Measurements from ENCODE around the gene CHCHD6.
"Not testable (repeated sequence)": the region's sequence is repeated elsewhere in the genome, so short reads cannot be mapped to it uniquely, and the experiment has no call there.

CHCHD6 gene

DNA sequence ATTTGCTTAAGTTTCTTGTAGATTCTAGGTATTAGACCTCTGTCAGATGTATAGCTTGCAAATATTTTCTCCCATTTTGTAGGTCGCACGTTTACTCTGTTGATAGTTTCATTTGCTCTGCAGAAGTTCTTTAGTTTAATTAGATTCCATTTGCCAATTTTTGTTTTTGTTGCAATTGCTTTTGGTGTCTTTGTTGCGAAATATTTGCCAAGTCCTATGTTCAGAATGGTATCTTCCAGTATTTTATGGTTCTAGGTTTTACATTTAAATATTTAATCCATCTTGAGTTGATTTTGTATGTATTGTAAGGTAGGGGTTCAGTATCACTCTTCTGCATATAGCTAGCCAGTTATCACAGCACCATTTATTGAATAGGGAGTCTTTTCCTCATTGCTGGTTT is 64.9 kb downstream of the CHCHD6 start:
- Mint-ChIP-seq H3K4me1 (ENCODE audit: low read depth) (no peaks in the 10 kb centered on the region), H3K36me3 (ENCODE audit: low read depth) (no peaks in the 10 kb centered on the region)
- intact Hi-C loops (cut with micrococcal nuclease), result no loop called here

DNA sequence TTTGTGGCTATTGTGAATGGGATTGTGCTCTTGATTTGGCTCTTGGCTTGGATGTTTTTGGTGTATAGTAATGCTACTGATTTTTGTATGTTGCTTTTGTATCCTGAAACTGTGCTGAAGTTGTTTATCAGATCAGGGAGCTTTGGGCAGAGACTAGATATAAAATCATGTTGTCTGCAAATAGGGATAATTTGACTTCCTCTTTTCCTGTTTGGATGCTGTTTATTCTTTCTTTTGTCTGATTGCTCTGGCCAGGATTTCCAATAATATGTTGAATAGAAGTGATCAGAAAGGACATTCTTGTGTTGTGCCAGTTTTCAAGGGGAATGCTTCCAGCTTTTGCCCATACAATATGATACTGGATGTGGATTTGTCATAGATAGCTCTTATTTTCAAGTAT is 66.1 kb downstream of the CHCHD6 start:
- no peak overlapping the region for H3K4me3 Mint-ChIP-seq
- H3K27me3 Mint-ChIP-seq, result no peaks in the 10 kb centered on the region
- H3K4me1 Mint-ChIP-seq (ENCODE audit: low read depth), result no peaks in the 10 kb centered on the region
- intact Hi-C loops (cut with micrococcal nuclease), result no loop called here
- H3K27ac Mint-ChIP-seq, result no peak overlapping the region
- H3K36me3 Mint-ChIP-seq (ENCODE audit: low read depth), result no peaks in the 10 kb centered on the region
- peaks cover 17% of the 10 kb centered on the region for H3K9me3 Mint-ChIP-seq

More for the DNA sequence above, 64.9 kb downstream of the CHCHD6 start:
- Mint-ChIP-seq H3K4me3 (no peak overlapping the region), H3K27me3 (no peaks in the 10 kb centered on the region), H3K9me3 (peaks cover 17% of the 10 kb centered on the region), H3K27ac (no peak overlapping the region)

GRCh38 chr3:126773167-126773566 is 69.1 kb downstream of the CHCHD6 start:
- H3K27me3 Mint-ChIP-seq, result peaks cover 2% of the 10 kb centered on the region
- H3K27ac Mint-ChIP-seq, result no peak overlapping the region
- intact Hi-C loops (cut with micrococcal nuclease), result no loop called here
- no peaks in the 10 kb centered on the region for H3K36me3 Mint-ChIP-seq (ENCODE audit: low read depth)
- no peaks in the 10 kb centered on the region for H3K4me1 Mint-ChIP-seq (ENCODE audit: low read depth)
- H3K4me3 Mint-ChIP-seq, result no peak overlapping the region
- peaks cover 17% of the 10 kb centered on the region for H3K9me3 Mint-ChIP-seq

- Mint-ChIP-seq H3K27me3 (peaks cover 2% of the 10 kb centered on the region), H3K4me1 (ENCODE audit: low read depth) (no peaks in the 10 kb centered on the region), H3K4me3 (no peak overlapping the region), H3K27ac (no peak overlapping the region), H3K36me3 (ENCODE audit: low read depth) (no peaks in the 10 kb centered on the region), H3K9me3 (peaks cover 17% of the 10 kb centered on the region)
- intact Hi-C loops (cut with micrococcal nuclease), result no loop called here
Observed at GRCh38 chr3:126773783-126774182, 69.7 kb downstream of the CHCHD6 start.

DNA sequence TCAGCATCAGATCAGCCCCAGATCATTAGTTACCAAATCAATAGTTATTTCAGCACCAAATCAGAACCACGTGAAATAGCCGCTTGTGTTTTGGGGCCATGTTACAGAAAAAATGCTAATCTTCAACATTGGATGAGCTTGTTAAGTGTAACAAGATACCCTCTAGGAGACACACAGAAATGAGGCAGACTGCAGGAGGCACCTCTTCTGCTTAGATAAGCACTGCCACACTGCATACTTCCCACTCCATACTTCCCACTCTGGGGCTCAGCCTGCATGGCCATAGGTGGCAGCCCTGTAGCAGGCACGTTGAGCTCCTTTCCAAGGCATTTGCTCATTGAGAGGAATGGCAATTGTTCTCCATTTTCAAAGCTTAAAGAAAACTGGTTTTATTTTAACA is 73.3 kb downstream of the CHCHD6 start:
- Mint-ChIP-seq H3K27me3 (peaks cover 2% of the 10 kb centered on the region), H3K4me3 (no peak overlapping the region), H3K9me3 (peaks cover 4% of the 10 kb centered on the region), H3K27ac (no peak overlapping the region), H3K4me1 (ENCODE audit: low read depth) (no peaks in the 10 kb centered on the region), H3K36me3 (ENCODE audit: low read depth) (no peaks in the 10 kb centered on the region)
- intact Hi-C loops (cut with micrococcal nuclease), result no loop called here

- H3K27ac Mint-ChIP-seq, result no peak overlapping the region
- no peaks in the 10 kb centered on the region for H3K36me3 Mint-ChIP-seq (ENCODE audit: low read depth)
- H3K4me3 Mint-ChIP-seq, result no peak overlapping the region
- H3K9me3 Mint-ChIP-seq, result no peaks in the 10 kb centered on the region
- intact Hi-C loops (cut with micrococcal nuclease), result no loop called here
- peaks cover 2% of the 10 kb centered on the region for H3K27me3 Mint-ChIP-seq
- peaks cover 8% of the 10 kb centered on the region for H3K4me1 Mint-ChIP-seq (ENCODE audit: low read depth)
Observed at GRCh38 chr3:126780666-126781065, 76.6 kb downstream of the CHCHD6 start.

DNA sequence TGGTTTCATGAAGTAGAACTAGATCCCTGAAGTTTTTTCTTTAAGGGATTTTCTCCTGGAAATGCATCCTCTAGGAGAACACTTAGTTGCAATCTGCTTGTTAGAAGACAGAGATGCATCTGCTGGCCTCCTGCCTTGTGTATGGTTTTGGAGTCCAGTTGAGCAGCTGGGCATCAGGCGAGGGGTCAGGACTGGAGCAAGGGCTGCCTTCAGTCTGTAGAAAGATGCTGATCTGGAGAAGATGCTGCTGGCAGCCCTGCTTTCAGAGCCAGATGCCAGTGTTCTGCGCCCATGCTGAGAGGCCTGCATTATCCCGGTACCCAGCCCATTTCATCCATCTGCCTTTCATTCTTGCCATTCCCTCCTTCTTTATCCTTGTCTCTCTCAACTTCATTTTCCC is 77.4 kb downstream of the CHCHD6 start:
- peaks cover 8% of the 10 kb centered on the region for H3K4me1 Mint-ChIP-seq (ENCODE audit: low read depth)
- H3K9me3 Mint-ChIP-seq, result no peaks in the 10 kb centered on the region
- H3K4me3 Mint-ChIP-seq, result no peak overlapping the region
- peaks cover 2% of the 10 kb centered on the region for H3K27me3 Mint-ChIP-seq
- no peaks in the 10 kb centered on the region for H3K36me3 Mint-ChIP-seq (ENCODE audit: low read depth)
- H3K27ac Mint-ChIP-seq, result no peak overlapping the region
- intact Hi-C loops (cut with micrococcal nuclease), result no loop called here

DNA sequence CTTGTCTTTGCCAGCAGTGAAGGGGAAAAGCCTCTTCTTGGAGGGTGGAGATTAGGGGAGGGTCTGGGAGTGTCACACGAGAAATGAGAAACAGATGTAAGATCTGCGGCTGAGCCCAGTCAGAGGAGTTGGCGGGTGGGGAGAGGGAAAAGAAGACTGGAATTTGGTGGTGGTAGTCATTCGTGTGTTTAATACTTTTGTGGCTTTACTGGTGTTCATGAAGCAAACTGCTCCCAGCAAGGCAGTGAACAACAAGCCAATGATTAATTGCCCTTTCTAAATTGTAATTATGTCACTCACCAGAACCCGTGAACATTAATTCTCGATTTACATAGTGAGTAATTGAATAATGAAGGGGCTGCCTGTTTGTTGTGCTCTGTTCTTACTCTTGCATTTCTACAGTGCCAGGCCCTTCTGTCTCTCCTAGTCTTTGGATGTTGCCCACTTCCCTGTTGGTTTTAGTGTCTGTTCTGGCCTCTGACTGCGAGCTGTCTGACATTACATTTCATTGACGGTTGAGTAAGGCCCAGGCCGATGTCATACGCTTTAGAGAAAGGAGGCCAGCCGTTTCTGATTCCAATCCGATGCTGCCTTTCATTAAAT is 78.0 kb downstream of the CHCHD6 start:
- H3K4me1 Mint-ChIP-seq (ENCODE audit: low read depth), result peaks cover 8% of the 10 kb centered on the region
- no peak overlapping the region for H3K4me3 Mint-ChIP-seq
- H3K27me3 Mint-ChIP-seq, result peaks cover 2% of the 10 kb centered on the region
- H3K9me3 Mint-ChIP-seq, result no peaks in the 10 kb centered on the region
- H3K27ac Mint-ChIP-seq, result no peak overlapping the region
- no peaks in the 10 kb centered on the region for H3K36me3 Mint-ChIP-seq (ENCODE audit: low read depth)
- intact Hi-C loops (cut with micrococcal nuclease), result no loop called here

GRCh38 chr3:126782536-126782935 is 78.5 kb downstream of the CHCHD6 start:
- H3K9me3 Mint-ChIP-seq, result no peaks in the 10 kb centered on the region
- H3K27me3 Mint-ChIP-seq, result peaks cover 2% of the 10 kb centered on the region
- no peak overlapping the region for H3K27ac Mint-ChIP-seq
- intact Hi-C loops (cut with micrococcal nuclease), result no loop called here
- peaks cover 8% of the 10 kb centered on the region for H3K4me1 Mint-ChIP-seq (ENCODE audit: low read depth)
- H3K36me3 Mint-ChIP-seq (ENCODE audit: low read depth), result no peaks in the 10 kb centered on the region
- no peak overlapping the region for H3K4me3 Mint-ChIP-seq

DNA sequence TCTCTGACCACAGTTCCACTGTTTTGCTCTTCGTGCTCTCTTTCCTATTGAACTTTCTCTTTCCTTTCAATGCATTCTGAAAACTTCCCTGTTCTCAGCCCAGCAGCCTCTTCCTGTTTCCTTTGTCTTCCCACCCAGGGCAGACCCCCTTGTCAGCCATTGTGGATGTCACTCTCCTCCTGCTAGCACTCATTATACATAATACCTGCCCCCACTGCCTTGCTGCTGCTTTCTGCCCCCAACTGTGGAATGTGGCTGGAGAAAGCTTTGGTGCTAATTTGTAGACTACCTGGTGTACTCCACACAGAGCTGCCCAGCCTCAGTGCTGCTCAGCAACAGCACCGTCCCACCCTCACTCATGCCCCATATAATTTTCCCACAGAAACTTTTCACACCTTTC is 80.2 kb downstream of the CHCHD6 start:
- Mint-ChIP-seq H3K9me3 (no peaks in the 10 kb centered on the region), H3K4me3 (no peak overlapping the region), H3K36me3 (ENCODE audit: low read depth) (no peaks in the 10 kb centered on the region), H3K27me3 (no peaks in the 10 kb centered on the region), H3K4me1 (ENCODE audit: low read depth) (peaks cover 8% of the 10 kb centered on the region), H3K27ac (no peak overlapping the region)
- intact Hi-C loops (cut with micrococcal nuclease), result no loop called here

DNA sequence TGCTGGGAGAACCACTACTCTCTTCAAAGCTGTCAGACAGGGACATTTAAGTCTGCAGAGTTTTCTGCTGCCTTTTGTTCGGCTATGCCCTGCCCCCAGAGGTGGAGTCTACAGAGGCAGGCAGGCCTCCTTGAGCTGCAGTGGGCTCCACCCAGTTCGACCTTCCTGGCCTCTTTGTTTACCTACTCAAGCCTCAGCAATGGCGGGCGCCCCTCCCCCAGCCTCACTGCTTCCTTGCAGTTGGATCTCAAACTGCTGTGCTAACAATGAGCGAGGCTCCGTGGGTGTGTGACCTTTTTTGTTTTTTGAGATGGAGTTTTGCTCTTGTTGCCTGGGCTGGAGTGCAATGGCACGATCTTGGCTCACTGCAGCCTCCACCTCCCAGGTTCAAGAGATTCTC is 87.3 kb downstream of the CHCHD6 start:
- intact Hi-C loops (cut with micrococcal nuclease); H3K36me3 Mint-ChIP-seq (ENCODE audit: low read depth); H3K27me3 Mint-ChIP-seq; H3K4me1 Mint-ChIP-seq (ENCODE audit: low read depth); H3K27ac Mint-ChIP-seq; H3K4me3 Mint-ChIP-seq: not testable (repeated sequence)
- peaks cover 25% of the 10 kb centered on the region for H3K9me3 Mint-ChIP-seq

- no peaks in the 10 kb centered on the region for H3K4me1 Mint-ChIP-seq (ENCODE audit: low read depth)
- peaks cover 30% of the 10 kb centered on the region for H3K9me3 Mint-ChIP-seq
- no peaks in the 10 kb centered on the region for H3K27me3 Mint-ChIP-seq
- H3K36me3 Mint-ChIP-seq (ENCODE audit: low read depth), result no peaks in the 10 kb centered on the region
- H3K27ac Mint-ChIP-seq, result no peak overlapping the region
- intact Hi-C loops (cut with micrococcal nuclease), result no loop called here
- H3K4me3 Mint-ChIP-seq, result no peak overlapping the region
Observed at GRCh38 chr3:126792998-126793397, 89.0 kb downstream of the CHCHD6 start.

GRCh38 chr3:126797563-126797962 is 93.5 kb downstream of the CHCHD6 start:
- Mint-ChIP-seq H3K4me3 (no peak overlapping the region), H3K27me3 (no peaks in the 10 kb centered on the region), H3K9me3 (peaks cover 54% of the 10 kb centered on the region), H3K36me3 (ENCODE audit: low read depth) (no peaks in the 10 kb centered on the region), H3K27ac (no peak overlapping the region), H3K4me1 (ENCODE audit: low read depth) (no peaks in the 10 kb centered on the region)
- intact Hi-C loops (cut with micrococcal nuclease), result no loop called here

DNA sequence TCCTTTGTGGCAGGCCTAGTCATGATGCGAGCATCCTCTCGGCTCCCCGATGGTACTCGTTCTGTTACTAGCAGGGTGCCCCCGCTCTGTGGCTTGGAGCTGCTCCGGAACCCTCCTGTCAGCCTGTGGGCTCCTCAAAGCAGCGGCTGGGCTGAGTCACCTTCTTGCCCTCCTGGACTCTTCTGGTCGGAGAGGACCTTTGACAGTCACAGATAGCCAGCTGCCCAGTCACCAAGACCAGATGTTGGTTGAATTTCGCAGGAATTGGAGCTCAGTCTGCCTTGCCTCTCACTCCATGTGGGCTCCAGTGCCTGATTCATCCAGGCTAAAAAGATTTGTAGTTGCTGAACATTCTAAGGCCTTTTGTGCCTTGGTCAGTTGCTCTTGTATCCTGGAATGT is 94.5 kb downstream of the CHCHD6 start:
- Mint-ChIP-seq H3K36me3 (ENCODE audit: low read depth) (no peaks in the 10 kb centered on the region), H3K9me3 (peaks cover 54% of the 10 kb centered on the region), H3K27ac (no peak overlapping the region), H3K4me1 (ENCODE audit: low read depth) (no peaks in the 10 kb centered on the region), H3K27me3 (no peaks in the 10 kb centered on the region), H3K4me3 (no peak overlapping the region)
- intact Hi-C loops (cut with micrococcal nuclease), result no loop called here

- Mint-ChIP-seq H3K9me3 (peaks cover 57% of the 10 kb centered on the region), H3K27me3 (no peaks in the 10 kb centered on the region), H3K36me3 (ENCODE audit: low read depth) (no peaks in the 10 kb centered on the region), H3K4me3 (no peak overlapping the region), H3K27ac (no peak overlapping the region), H3K4me1 (ENCODE audit: low read depth) (no peaks in the 10 kb centered on the region)
- intact Hi-C loops (cut with micrococcal nuclease), result no loop called here
Observed at GRCh38 chr3:126799099-126799498, 95.1 kb downstream of the CHCHD6 start.

Data from dendritic cell treated with granulocyte-macrophage colony-stimulating factor and Interleukin-4, amounts not matched to agents 40 ng/mL and 50 ng/mL, for 4 days (primary cell).